Activated T-helper 17 cell treated with anti-CD3 and anti-CD28 coated beads, Interleukin-2, amount 50 U/mL, for 72 hours (primary cell): Measurements from ENCODE around the gene GNG12. TPM values are rescaled to one million over a fixed set of nuclear protein-coding genes. Genes with fewer than 3 reads are reported as not detected.

ENCODE experiments used
- ATAC-seq: fragments of 150-1000 bp; cut with Tn5 transposase; replicated peaks from 2 replicates; pipeline ENCODE4 v1.10.0; 2021; ENCODE audit warnings: mild to moderate bottlenecking, moderate library complexity
- H3K27ac Mint-ChIP-seq: one replicate; pipeline ENCODE4 v1.8.0; 2022; ENCODE audit warnings: mixed read lengths
- H3K27me3 Mint-ChIP-seq: one replicate; pipeline ENCODE4 v1.8.0; 2022; ENCODE audit warnings: mixed read lengths
- H3K36me3 Mint-ChIP-seq: one replicate; pipeline ENCODE4 v1.8.0; 2022; ENCODE audit warnings: low read depth, mild to moderate bottlenecking, mixed read lengths
- H3K4me1 Mint-ChIP-seq: one replicate; pipeline ENCODE4 v1.8.0; 2022; ENCODE audit warnings: mixed read lengths
- H3K4me3 Mint-ChIP-seq: one replicate; pipeline ENCODE4 v1.8.0; 2022; ENCODE audit warnings: mild to moderate bottlenecking, mixed read lengths
- H3K9me3 Mint-ChIP-seq: one replicate; pipeline ENCODE4 v1.8.0; 2022; ENCODE audit warnings: mixed read lengths
- total RNA-seq, 2 donors: library from RNA; stranded (reverse); gene quantifications; one replicate each; pipeline ENCODE4 v1.2.3, GENCODE V29; 2022

Gene GNG12
- total RNA-seq, 2 donors from 2014 or later = 0.13 to 0.34 TPM

DNA sequence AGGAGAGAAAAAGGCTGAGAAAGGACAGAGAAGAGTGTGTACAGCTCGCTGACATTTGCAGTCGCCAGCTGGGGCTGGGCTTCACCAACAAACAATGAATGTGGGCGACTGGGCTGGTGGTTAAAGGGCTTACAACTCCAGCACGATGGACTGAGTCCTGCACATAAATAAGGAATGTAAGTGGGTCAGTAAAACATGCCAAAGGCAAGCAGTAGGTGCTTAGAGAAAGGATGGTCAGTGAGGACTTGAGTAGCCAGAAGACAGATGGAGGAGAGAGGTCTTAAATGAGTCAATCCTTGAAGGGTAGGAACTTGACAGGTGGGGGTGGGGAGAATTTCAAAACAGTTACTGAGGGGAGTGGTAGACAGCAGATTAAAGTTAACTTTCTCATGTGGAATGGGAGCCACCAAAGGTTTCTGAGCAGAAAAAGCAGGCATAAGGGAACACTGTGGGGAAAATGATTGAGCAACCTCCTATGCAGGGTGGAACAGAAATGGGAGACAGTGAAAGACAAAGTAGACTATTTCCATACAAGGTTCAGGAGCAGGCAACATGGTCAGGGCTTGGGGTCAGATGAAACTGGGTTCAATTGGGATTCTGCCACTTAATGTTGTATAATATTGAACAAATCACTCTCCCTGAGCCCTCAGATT lies 110.8 kb downstream of the GNG12 start:
- H3K4me1 Mint-ChIP-seq = peaks cover 8% of the 10 kb centered on the region
- H3K27me3 Mint-ChIP-seq = no peaks in the 10 kb centered on the region
- no peaks in the 10 kb centered on the region for H3K9me3 Mint-ChIP-seq
- H3K36me3 Mint-ChIP-seq = no peaks in the 10 kb centered on the region
- no peak overlapping the region for H3K27ac Mint-ChIP-seq
- ATAC-seq = no peak
- no peak overlapping the region for H3K4me3 Mint-ChIP-seq

DNA sequence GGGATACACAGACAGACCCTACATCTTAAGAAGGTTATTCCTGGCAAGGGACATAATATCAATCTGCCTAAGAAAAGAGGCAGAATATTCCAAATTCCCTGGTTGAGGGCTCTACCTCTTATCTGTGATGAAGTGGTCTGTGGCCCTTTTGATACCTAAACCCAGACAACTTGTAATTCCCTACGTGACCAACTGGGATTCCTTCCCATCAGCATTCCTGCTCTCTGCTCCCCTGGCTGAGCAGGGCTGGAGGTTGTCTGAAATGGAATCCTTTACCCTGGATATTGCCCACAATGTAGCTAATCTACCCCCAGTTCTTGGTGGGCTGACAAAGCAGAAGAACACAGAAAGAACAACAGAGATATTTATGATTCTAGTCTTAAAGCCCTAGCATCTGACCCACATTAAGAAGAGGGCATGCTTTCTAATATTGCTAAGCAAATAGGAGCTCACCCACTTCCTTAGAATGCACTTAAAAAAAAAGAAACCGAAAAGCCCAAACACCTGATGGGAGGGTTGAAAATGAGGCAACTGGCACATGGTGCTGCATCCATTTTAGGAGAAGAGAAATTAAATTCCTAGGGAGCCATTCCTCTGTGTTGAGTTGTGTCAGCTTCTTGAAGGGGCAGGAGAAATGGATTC lies 111.5 kb downstream of the GNG12 start:
- no peaks in the 10 kb centered on the region for H3K36me3 Mint-ChIP-seq
- no peaks in the 10 kb centered on the region for H3K27me3 Mint-ChIP-seq
- H3K4me3 Mint-ChIP-seq = no peak overlapping the region
- H3K4me1 Mint-ChIP-seq = peaks cover 7% of the 10 kb centered on the region
- no peak for ATAC-seq
- no peaks in the 10 kb centered on the region for H3K9me3 Mint-ChIP-seq
- no peak overlapping the region for H3K27ac Mint-ChIP-seq

DNA sequence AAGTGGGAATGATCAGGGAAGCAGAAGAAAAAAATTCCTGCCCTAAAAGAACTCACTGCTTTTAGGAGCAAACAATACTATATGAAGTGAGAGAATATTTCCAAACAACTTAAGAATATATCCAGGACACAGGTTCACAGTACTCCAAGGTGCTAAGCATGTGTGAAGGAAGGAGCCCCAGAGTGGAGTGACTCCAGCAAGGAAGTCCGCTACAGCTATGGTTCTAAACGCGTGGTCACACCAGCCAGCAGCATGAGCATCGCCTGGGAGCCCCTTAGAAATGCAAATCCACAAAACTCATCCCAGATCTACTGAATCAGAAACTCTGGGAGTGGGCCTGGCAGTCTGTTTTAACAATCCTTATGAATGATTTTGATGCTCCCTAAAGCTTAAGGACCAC lies 112.2 kb downstream of the GNG12 start:
- Mint-ChIP-seq H3K36me3 (no peaks in the 10 kb centered on the region), H3K27me3 (no peaks in the 10 kb centered on the region), H3K9me3 (no peaks in the 10 kb centered on the region), H3K27ac (no peak overlapping the region), H3K4me1 (peaks cover 2% of the 10 kb centered on the region), H3K4me3 (no peak overlapping the region)
- no peak for ATAC-seq

DNA sequence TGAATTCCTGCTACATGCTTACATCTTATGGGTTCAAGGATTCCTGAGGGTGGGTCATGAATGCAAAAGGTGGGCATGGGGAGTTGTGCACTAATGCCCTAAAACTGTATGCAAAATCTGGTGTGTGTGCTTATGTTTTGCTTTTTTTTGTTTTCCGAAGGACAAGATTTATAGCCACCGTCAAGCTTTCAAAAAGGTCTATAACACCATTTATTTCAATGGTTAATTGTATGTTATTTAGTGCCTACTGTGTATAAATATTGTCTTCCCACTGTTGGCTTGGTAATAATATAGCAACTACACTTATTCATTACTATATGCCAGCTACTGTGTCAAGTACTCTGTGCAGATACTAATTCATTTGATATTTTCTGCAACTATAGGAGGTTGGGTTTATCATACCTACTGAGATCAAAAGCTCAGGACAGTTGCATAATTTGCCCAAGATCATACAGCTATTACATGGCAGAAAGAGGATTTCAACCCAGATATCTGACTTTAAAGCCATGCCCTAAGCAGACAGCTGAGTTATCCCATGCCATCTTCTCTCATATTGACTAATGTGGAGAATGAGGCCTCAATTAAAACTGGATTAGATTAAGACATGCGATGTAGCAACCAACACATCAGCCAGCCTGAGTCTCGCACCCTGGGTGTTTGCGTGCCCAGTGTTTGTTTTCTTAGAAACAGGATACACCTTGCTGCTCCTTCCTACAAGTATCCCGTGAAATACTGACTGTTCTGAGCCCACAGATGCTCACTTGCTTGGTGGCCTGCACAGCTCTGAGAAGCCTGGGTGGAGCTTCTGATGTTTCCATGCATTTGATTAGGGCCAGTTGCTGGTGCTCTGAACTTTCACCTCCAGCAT lies 113.7 kb downstream of the GNG12 start:
- H3K36me3 Mint-ChIP-seq = no peaks in the 10 kb centered on the region
- no peaks in the 10 kb centered on the region for H3K4me1 Mint-ChIP-seq
- H3K27me3 Mint-ChIP-seq = no peaks in the 10 kb centered on the region
- no peaks in the 10 kb centered on the region for H3K9me3 Mint-ChIP-seq
- H3K27ac Mint-ChIP-seq = no peak overlapping the region
- ATAC-seq = no peak
- no peak overlapping the region for H3K4me3 Mint-ChIP-seq

DNA sequence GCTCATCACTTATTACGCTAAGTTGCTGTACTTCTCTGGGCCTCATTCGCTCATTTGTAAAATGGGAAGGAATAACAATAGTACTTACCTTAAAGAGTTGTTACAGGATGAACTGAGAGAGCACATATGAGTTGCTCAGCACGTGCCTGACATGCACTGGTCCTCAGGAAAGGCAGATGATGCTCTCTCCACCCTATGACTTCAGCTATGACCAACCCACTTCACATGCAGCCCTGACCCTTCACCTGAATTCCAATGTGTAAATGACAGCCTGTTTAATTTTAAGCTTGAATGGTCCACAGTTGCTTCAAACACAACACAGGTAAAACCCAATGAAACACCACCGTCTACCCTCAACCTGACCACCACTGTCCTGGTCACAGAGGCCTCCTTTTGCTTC lies 115.4 kb downstream of the GNG12 start:
- no peaks in the 10 kb centered on the region for H3K27me3 Mint-ChIP-seq
- no peaks in the 10 kb centered on the region for H3K36me3 Mint-ChIP-seq
- no peaks in the 10 kb centered on the region for H3K9me3 Mint-ChIP-seq
- no peak overlapping the region for H3K4me3 Mint-ChIP-seq
- ATAC-seq = no peak
- H3K4me1 Mint-ChIP-seq = no peaks in the 10 kb centered on the region
- H3K27ac Mint-ChIP-seq = no peak overlapping the region

DNA sequence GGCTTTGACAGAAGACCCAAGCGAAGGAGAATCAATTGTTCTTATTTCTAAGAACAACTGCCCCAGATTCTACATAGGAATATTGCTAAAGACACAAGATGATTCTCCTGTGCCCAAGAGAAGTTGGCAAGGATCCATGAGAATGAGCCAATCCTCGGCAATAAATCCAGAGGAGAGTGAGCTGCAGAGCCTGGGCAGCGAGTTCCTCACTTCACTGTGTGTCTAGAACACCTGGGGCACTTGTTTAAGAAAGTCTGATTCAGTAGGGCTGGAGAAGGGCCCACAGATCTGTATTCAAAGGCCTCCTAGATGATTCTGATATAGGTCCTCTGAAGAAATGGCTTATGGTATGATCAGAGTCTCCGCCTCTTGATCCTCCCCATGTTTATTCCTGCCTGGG lies 116.5 kb downstream of the GNG12 start:
- H3K36me3 Mint-ChIP-seq = no peaks in the 10 kb centered on the region
- H3K4me3 Mint-ChIP-seq = no peak overlapping the region
- no peaks in the 10 kb centered on the region for H3K4me1 Mint-ChIP-seq
- no peaks in the 10 kb centered on the region for H3K9me3 Mint-ChIP-seq
- no peaks in the 10 kb centered on the region for H3K27me3 Mint-ChIP-seq
- no peak for ATAC-seq
- H3K27ac Mint-ChIP-seq = no peak overlapping the region

DNA sequence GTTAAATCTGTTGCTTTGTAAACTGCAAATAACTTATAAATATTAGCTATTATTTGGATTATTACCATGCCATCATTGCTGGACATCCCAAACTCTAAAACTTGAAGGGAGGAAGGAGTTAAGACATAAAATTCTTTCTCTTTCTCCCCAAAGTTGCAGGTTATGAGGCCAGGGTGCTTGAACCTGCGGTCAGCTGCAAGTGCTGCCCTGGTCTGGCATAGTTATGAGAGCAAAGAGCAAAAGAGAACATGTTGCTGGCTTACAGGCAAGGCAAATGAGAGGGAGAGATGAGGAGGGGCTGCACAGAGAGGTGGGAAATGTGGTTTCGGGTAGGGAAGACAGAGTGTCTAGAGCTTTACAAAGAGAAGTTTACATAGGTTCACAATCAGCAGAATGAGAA lies 117.4 kb downstream of the GNG12 start:
- Mint-ChIP-seq H3K27ac (no peak overlapping the region), H3K36me3 (no peaks in the 10 kb centered on the region)
- no peak for ATAC-seq

DNA sequence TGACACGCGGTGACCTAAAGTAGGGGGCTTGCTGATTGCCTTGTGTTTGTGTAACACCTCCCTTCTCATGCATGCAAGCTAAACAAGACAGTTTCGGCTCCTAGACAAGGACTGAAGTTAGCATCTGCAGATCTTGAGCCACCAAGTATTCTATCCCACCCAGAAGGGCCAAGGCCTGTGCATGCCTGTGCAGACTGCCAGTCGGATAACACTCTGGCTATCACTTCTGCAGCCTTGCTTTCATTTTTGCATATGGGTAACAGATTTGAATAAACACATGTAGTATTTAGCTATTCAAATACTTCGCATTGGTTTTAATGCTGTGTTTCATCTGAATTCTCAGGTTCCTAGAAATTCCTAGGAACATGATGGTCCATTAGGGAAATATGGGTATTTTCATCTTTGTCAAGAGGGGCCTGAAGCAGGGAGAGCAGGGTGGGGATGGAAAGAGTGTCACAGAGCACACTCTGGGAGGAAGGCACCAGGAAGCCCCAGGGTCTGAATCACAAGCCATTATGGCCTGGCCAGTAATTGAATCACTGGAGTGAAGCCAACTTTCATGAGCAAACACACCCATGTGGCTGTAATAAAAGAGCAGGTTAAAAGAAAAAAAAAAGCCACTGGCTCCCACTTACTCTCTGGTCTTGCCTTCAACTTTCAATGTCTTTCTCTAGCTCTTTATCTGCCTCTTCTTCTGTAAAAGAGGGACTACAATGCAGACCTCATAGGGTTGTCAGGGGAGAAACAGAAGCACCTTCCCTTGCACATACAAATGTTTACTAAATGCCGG lies 120.0 kb downstream of the GNG12 start:
- no peaks in the 10 kb centered on the region for H3K36me3 Mint-ChIP-seq
- H3K27ac Mint-ChIP-seq = no peak overlapping the region
- H3K4me3 Mint-ChIP-seq = no peak overlapping the region

More for the DNA sequence above, 117.4 kb downstream of the GNG12 start:
- Mint-ChIP-seq H3K9me3 (no peaks in the 10 kb centered on the region), H3K27me3 (no peaks in the 10 kb centered on the region), H3K4me1 (no peaks in the 10 kb centered on the region), H3K4me3 (no peak overlapping the region)

DNA sequence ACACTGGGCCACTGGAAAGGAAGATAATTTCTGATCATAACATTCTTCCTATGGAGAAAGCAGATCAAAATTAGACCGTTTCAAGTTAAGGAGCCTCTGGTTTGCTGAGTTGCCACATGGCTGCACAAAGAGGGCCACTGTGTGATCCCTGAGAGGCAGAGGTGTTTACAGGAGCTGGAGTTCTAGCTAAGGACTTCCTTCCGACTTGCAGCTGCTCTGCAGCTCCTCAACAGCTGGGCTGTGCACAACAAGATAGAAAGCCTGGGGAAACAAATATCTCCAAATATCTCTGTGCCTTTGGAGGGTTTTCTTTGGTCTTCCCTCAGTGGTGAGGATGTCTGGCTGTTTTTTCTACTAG lies 121.4 kb downstream of the GNG12 start:
- no peak overlapping the region for H3K4me3 Mint-ChIP-seq
- no peaks in the 10 kb centered on the region for H3K4me1 Mint-ChIP-seq
- no peaks in the 10 kb centered on the region for H3K27me3 Mint-ChIP-seq
- H3K9me3 Mint-ChIP-seq = no peaks in the 10 kb centered on the region
- no peak overlapping the region for H3K27ac Mint-ChIP-seq
- no peak for ATAC-seq
- H3K36me3 Mint-ChIP-seq = no peaks in the 10 kb centered on the region

More for the DNA sequence above, 120.0 kb downstream of the GNG12 start:
- ATAC-seq = peak; percentile 37
- H3K4me1 Mint-ChIP-seq = no peaks in the 10 kb centered on the region
- H3K9me3 Mint-ChIP-seq = no peaks in the 10 kb centered on the region
- no peaks in the 10 kb centered on the region for H3K27me3 Mint-ChIP-seq

DNA sequence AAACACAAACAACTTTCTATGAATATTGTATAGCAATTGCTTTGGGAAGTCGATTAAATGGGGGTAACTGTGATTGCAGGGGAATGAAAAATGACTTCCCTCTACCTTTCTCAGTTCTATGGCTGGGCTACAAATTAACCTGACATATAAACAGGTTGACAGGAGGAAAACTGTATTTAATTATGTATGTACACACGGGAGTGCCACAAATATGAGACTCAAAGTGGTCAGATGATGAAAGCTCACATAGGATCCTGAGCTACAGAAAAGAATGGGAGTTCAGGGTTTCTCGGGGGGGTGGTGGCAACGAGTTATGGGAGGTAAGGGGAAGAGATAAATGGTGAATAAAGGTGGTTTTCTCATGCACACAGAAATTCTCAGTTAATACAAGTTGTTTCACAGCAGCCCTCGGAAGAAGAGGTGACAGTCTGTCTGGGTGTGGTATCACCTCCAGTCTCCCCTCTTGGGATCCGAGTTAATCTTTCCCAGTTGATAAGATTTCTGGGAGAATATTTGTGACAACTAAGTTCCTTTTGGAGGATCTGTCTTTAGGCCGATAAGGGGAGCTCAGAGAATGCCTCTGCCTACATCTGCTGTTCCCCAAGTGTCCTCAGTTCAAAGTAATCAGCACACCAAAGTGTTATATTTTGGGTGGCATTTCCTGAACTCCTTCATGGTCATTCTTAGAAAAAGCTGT lies 122.0 kb downstream of the GNG12 start:
- H3K9me3 Mint-ChIP-seq = no peaks in the 10 kb centered on the region

DNA sequence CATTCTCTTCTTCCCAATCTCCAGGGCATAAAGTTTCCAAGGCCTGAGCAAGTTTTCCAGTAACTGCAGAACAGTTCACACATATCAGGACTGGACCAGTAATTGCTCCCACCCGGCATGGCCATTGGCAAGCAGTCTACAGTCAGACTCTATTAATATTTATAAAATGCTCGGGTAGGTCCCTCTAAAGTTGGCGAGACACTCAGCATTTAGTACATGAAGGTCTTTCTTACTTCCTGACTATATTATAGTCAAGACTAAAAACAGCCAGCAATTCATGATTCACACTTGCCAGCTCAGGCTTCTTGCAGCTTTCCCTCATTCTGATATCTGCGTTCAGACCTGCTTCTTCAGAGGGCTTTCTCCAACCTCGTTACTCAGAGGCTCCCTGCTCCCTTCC lies 122.8 kb downstream of the GNG12 start:
- Mint-ChIP-seq H3K36me3 (no peaks in the 10 kb centered on the region), H3K27ac (no peak overlapping the region), H3K4me1 (no peaks in the 10 kb centered on the region), H3K27me3 (no peaks in the 10 kb centered on the region), H3K4me3 (no peak overlapping the region), H3K9me3 (no peaks in the 10 kb centered on the region)
- ATAC-seq = no peak

More for the DNA sequence above, 122.0 kb downstream of the GNG12 start:
- no peak overlapping the region for H3K27ac Mint-ChIP-seq
- no peaks in the 10 kb centered on the region for H3K27me3 Mint-ChIP-seq
- no peaks in the 10 kb centered on the region for H3K4me1 Mint-ChIP-seq
- ATAC-seq = no peak
- H3K36me3 Mint-ChIP-seq = no peaks in the 10 kb centered on the region
- H3K4me3 Mint-ChIP-seq = no peak overlapping the region

DNA sequence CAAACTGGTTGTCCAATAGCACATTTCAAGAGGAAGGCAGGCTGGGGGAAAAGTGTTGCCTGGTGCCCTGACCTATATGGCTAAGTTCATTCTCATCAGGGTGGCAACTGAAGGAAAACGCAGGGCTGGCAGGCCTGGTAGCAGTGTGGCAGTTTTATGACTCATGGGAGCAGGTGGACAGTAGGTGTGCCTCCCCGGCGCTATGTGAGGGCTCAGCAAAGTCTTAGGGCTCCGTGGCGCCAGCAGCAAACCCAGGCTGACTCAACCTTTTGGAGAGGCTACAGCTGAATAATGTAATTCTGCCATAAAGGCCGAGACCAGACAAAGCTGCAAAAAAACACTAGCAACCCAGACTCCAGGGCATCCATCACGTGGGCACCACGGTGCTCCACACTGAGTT lies 124.7 kb downstream of the GNG12 start:
- no peaks in the 10 kb centered on the region for H3K4me1 Mint-ChIP-seq
- no peak for ATAC-seq

DNA sequence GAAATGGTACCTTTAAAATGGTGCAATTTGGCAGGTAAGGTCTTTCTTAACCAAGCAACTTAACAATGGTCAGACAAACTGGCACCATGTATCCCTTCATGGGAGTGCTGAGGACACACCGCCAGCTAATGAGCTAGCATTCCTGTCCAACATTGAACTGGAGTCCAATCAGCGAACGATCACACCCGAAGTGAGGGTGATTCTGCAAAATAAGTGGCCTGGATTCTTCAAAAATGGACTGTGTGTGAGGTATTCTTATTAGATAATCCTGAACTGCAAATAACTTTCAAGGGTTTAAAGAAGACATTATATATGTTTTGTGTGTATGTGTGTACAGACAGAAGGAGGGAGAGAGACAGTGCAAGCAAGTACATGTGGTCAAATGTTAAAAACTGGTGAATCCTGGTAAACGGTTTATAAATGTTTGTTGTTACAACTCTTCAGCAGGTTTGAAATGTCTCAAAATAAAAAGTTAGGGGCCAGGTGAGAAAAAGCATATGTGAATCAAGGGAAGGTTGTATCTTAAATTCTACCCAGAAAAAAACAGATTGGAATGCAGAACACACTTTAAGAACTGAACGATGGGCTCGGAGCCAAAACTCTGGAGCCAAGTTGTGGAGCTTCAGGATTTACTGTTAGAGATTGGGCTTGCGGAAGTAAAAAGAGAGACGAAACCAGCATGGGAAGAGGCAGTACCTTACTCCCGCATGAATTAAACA lies 127.4 kb downstream of the GNG12 start:
- ATAC-seq = no peak
- Mint-ChIP-seq H3K36me3 (no peaks in the 10 kb centered on the region), H3K27ac (no peak overlapping the region), H3K4me3 (no peak overlapping the region), H3K4me1 (peaks cover 6% of the 10 kb centered on the region), H3K27me3 (no peaks in the 10 kb centered on the region), H3K9me3 (no peaks in the 10 kb centered on the region)

More for the DNA sequence above, 124.7 kb downstream of the GNG12 start:
- no peaks in the 10 kb centered on the region for H3K9me3 Mint-ChIP-seq
- no peaks in the 10 kb centered on the region for H3K27me3 Mint-ChIP-seq
- H3K27ac Mint-ChIP-seq = no peak overlapping the region
- no peaks in the 10 kb centered on the region for H3K36me3 Mint-ChIP-seq
- H3K4me3 Mint-ChIP-seq = no peak overlapping the region
